ENCODE data around the gene XCL1.

Gene XCL1

DNA sequence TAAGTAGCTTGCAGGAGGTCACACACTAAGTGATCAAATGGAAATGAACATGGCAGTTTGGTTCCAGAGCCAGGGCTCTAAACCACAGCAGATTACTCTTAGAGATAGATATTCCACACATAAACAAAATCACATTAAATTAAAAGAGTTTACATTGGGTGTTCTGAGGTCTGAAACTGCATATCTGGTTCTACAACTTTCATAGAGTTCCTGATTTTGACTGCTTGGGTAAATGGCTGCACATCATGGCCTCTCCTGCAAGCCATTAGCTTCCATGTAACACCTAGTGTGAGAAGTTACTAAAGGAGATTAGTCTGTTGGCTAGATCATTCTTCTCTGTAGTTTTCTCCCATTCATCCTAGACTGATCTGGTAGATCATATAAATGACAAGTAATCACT, 19.8 kb upstream of the XCL1 start:
- no peak overlapping the region for H2AFZ ChIP-seq (ENCODE audit: low read depth, low read length)
- H3K9me3 ChIP-seq (ENCODE audit: insufficient read depth, low read length): no peaks in the 10 kb centered on the region
- no peak overlapping the region for H3K4me3 ChIP-seq (ENCODE audit: low read length)
- H3K9ac ChIP-seq (ENCODE audit: low read length): no peak overlapping the region
- no peak overlapping the region for H3K4me2 ChIP-seq (ENCODE audit: low read length)
- peaks cover 1% of the 10 kb centered on the region for H3K4me1 ChIP-seq (ENCODE audit: low read length)
- no peaks in the 10 kb centered on the region for H3K79me2 ChIP-seq (ENCODE audit: low read length)
- H3K27me3 ChIP-seq (ENCODE audit: low read depth, low read length): no peaks in the 10 kb centered on the region
- no peaks in the 10 kb centered on the region for H3K36me3 ChIP-seq (replicated peaks; ENCODE audit: low read depth, low read length)
- no peaks in the 10 kb centered on the region for H4K20me1 ChIP-seq (ENCODE audit: insufficient read depth, low read length)
- TF ChIP-seq, protein P1, sequence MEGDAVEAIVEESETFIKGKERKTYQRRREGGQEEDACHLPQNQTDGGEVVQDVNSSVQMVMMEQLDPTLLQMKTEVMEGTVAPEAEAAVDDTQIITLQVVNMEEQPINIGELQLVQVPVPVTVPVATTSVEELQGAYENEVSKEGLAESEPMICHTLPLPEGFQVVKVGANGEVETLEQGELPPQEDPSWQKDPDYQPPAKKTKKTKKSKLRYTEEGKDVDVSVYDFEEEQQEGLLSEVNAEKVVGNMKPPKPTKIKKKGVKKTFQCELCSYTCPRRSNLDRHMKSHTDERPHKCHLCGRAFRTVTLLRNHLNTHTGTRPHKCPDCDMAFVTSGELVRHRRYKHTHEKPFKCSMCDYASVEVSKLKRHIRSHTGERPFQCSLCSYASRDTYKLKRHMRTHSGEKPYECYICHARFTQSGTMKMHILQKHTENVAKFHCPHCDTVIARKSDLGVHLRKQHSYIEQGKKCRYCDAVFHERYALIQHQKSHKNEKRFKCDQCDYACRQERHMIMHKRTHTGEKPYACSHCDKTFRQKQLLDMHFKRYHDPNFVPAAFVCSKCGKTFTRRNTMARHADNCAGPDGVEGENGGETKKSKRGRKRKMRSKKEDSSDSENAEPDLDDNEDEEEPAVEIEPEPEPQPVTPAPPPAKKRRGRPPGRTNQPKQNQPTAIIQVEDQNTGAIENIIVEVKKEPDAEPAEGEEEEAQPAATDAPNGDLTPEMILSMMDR (IDR thresholded peaks at IDR 0.05; ENCODE audit: low read depth, low read length): no peak
- TF ChIP-seq EZH2phosphoT487 (IDR thresholded peaks at IDR 0.05; ENCODE audit: low read depth): no peak
- no peak overlapping the region for H3K27ac ChIP-seq (ENCODE audit: low read length)

DNA sequence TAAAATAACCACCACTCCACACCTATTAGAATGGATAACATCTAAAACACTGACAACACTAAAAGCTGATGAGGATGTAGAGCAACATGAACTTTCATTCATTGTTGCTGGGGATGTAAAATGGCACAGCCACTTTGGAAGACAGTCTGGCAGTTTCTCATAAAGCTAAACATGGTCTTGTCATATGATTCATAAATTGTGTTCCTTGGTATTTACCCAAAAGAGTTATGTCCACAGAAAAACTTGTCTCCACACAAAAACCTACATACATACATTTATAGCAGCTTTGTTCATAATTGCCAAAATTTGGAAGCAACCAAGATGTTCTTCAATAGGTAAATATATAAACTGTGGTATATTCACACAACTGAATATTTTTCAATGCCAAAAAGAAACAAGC, 16.0 kb upstream of the XCL1 start:
- H3K9ac ChIP-seq (ENCODE audit: low read length): no peak overlapping the region
- no peak overlapping the region for H3K4me3 ChIP-seq (ENCODE audit: low read length)
- H3K27ac ChIP-seq (ENCODE audit: low read length): no peak overlapping the region
- no peaks in the 10 kb centered on the region for H4K20me1 ChIP-seq (ENCODE audit: insufficient read depth, low read length)
- peaks cover 5% of the 10 kb centered on the region for H3K4me1 ChIP-seq (ENCODE audit: low read length)
- TF ChIP-seq EZH2phosphoT487 (IDR thresholded peaks at IDR 0.05; ENCODE audit: low read depth): no peak
- TF ChIP-seq, protein P1 (IDR thresholded peaks at IDR 0.05; ENCODE audit: low read depth, low read length): no peak
- H3K36me3 ChIP-seq (replicated peaks; ENCODE audit: low read depth, low read length): no peaks in the 10 kb centered on the region
- no peaks in the 10 kb centered on the region for H3K79me2 ChIP-seq (ENCODE audit: low read length)
- no peak overlapping the region for H2AFZ ChIP-seq (ENCODE audit: low read depth, low read length)
- no peaks in the 10 kb centered on the region for H3K9me3 ChIP-seq (ENCODE audit: insufficient read depth, low read length)
- no peak overlapping the region for H3K4me2 ChIP-seq (ENCODE audit: low read length)
- H3K27me3 ChIP-seq (ENCODE audit: low read depth, low read length): peaks cover 12% of the 10 kb centered on the region; the same call in 1 of the 2 replicates

DNA sequence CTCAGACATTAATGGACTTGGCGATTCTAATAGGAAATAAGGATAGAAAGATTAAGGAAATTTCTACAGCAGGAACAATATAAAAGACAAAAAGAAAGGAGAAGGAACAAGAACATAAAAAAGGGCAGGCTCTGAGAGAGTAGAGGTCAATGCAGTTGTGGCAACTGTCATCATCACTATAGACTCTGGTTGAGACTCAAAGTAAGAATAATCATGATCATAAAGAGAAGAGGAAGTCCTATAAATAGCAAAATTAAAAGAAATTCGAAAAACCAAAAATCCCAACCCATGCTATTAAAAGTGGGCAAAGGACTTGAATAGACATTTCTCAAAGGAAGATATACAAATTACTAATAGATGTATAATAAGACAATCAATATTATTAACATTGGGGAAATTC, 14.4 kb upstream of the XCL1 start:
- no peaks in the 10 kb centered on the region for H3K36me3 ChIP-seq (replicated peaks; ENCODE audit: low read depth, low read length)
- H3K4me2 ChIP-seq (ENCODE audit: low read length): no peak overlapping the region
- no peaks in the 10 kb centered on the region for H4K20me1 ChIP-seq (ENCODE audit: insufficient read depth, low read length)
- no peaks in the 10 kb centered on the region for H3K79me2 ChIP-seq (ENCODE audit: low read length)
- no peak overlapping the region for H3K9ac ChIP-seq (ENCODE audit: low read length)
- peaks cover 5% of the 10 kb centered on the region for H3K4me1 ChIP-seq (ENCODE audit: low read length)
- no peak overlapping the region for H3K27ac ChIP-seq (ENCODE audit: low read length)
- peaks cover 26% of the 10 kb centered on the region for H3K27me3 ChIP-seq (ENCODE audit: low read depth, low read length)
- H2AFZ ChIP-seq (ENCODE audit: low read depth, low read length): no peak overlapping the region
- no peak overlapping the region for H3K4me3 ChIP-seq (ENCODE audit: low read length)
- H3K9me3 ChIP-seq (ENCODE audit: insufficient read depth, low read length): no peaks in the 10 kb centered on the region
- no peak for TF ChIP-seq EZH2phosphoT487 (IDR thresholded peaks at IDR 0.05; ENCODE audit: low read depth)
- TF ChIP-seq, protein P1 (IDR thresholded peaks at IDR 0.05; ENCODE audit: low read depth, low read length): no peak

DNA sequence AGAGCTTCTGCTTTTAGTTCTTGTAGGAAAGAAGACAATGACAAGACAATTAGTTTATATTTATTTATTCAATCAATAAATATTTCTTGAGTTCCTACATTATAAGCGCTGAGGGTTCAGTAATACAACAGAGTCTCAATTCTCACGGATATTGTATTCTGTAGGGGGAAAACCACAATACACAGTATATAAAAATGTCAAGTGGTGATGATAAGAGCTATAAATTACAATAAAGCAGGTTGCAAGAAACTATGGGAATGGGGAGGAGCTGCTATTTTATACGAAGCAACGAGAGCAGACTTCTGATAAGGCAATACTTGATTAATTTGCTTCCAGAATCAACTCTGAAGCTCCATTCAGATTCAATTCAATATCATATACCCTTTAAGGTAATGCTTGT, 10.6 kb upstream of the XCL1 start:
- H3K27ac ChIP-seq (ENCODE audit: low read length): no peak overlapping the region
- no peak overlapping the region for H2AFZ ChIP-seq (ENCODE audit: low read depth, low read length)
- TF ChIP-seq, protein P1 (IDR thresholded peaks at IDR 0.05; ENCODE audit: low read depth, low read length): no peak
- TF ChIP-seq EZH2phosphoT487 (IDR thresholded peaks at IDR 0.05; ENCODE audit: low read depth): no peak
- no peak overlapping the region for H3K9ac ChIP-seq (ENCODE audit: low read length)
- H3K4me2 ChIP-seq (ENCODE audit: low read length): no peak overlapping the region
- H3K27me3 ChIP-seq (ENCODE audit: low read depth, low read length): peaks cover 52% of the 10 kb centered on the region
- H3K9me3 ChIP-seq (ENCODE audit: insufficient read depth, low read length): no peaks in the 10 kb centered on the region
- peaks cover 5% of the 10 kb centered on the region for H3K4me1 ChIP-seq (ENCODE audit: low read length)
- no peak overlapping the region for H3K4me3 ChIP-seq (ENCODE audit: low read length)
- no peaks in the 10 kb centered on the region for H3K79me2 ChIP-seq (ENCODE audit: low read length)
- no peaks in the 10 kb centered on the region for H4K20me1 ChIP-seq (ENCODE audit: insufficient read depth, low read length)
- H3K36me3 ChIP-seq (replicated peaks; ENCODE audit: low read depth, low read length): no peaks in the 10 kb centered on the region

Measured in OCI-LY3 (cell line).